ENCODE results near the gene AATK. TPM values are rescaled to one million over a fixed set of nuclear protein-coding genes. Genes with fewer than 3 reads are reported as not detected.
A peak's percentile ranks its signal among the peaks of the same experiment; 100 is the strongest.

Gene AATK
- total and polyA plus RNA-seq, 2 of the 13 experiments (the other 11 are each of a cell fraction or from before 2014, with no cell fraction given) = 2.9 to 8.4 TPM

- TF ChIP-seq KIAA2018 (CRISPR knock-in tag; IDR thresholded peaks at IDR 0.05; ENCODE audit: borderline replicate concordance) (no peak), MIXL1 (CRISPR knock-in tag; IDR thresholded peaks at IDR 0.05) (no peak), ZNF7 (CRISPR knock-in tag; IDR thresholded peaks at IDR 0.05) (no peak), ZBTB7A (CRISPR knock-in tag; IDR thresholded peaks at IDR 0.05) (peak; percentile 86), DPF2 (CRISPR knock-in tag; IDR thresholded peaks at IDR 0.05; ENCODE audit: borderline replicate concordance, low read depth) (peak; percentile 54; the same call in 1 of the 2 replicates), MTA1 (CRISPR knock-in tag; IDR thresholded peaks at IDR 0.05; ENCODE audit: borderline replicate concordance) (peak; percentile 71), ATF7-NPFF (CRISPR knock-in tag; IDR thresholded peaks at IDR 0.05; ENCODE audit: low read depth) (no peak), ZNF30 (CRISPR knock-in tag; IDR thresholded peaks at IDR 0.05) (no peak), GRHL1 (CRISPR knock-in tag; conservative IDR thresholded peaks at IDR 0.05) (no peak), CENPT (CRISPR knock-in tag; IDR thresholded peaks at IDR 0.05; ENCODE audit: low read depth) (no peak)
- TF ChIP-seq, protein P1, sequence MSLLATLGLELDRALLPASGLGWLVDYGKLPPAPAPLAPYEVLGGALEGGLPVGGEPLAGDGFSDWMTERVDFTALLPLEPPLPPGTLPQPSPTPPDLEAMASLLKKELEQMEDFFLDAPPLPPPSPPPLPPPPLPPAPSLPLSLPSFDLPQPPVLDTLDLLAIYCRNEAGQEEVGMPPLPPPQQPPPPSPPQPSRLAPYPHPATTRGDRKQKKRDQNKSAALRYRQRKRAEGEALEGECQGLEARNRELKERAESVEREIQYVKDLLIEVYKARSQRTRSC (CRISPR knock-in tag; IDR thresholded peaks at IDR 0.05; ENCODE audit: low read depth) = 0 out of 2 replicates have a peak, but pooled peaks have one; percentile 86
- TF ChIP-seq, protein P2, sequence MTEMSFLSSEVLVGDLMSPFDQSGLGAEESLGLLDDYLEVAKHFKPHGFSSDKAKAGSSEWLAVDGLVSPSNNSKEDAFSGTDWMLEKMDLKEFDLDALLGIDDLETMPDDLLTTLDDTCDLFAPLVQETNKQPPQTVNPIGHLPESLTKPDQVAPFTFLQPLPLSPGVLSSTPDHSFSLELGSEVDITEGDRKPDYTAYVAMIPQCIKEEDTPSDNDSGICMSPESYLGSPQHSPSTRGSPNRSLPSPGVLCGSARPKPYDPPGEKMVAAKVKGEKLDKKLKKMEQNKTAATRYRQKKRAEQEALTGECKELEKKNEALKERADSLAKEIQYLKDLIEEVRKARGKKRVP (CRISPR knock-in tag; IDR thresholded peaks at IDR 0.05) = no peak
- TF ChIP-seq, protein P3, sequence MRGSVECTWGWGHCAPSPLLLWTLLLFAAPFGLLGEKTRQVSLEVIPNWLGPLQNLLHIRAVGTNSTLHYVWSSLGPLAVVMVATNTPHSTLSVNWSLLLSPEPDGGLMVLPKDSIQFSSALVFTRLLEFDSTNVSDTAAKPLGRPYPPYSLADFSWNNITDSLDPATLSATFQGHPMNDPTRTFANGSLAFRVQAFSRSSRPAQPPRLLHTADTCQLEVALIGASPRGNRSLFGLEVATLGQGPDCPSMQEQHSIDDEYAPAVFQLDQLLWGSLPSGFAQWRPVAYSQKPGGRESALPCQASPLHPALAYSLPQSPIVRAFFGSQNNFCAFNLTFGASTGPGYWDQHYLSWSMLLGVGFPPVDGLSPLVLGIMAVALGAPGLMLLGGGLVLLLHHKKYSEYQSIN (CRISPR knock-in tag; IDR thresholded peaks at IDR 0.05; ENCODE audit: borderline replicate concordance) = no peak
Observed at GRCh38 chr17:81164371-81165245, 1.4 kb downstream of the AATK start (continued).

All from HepG2 (cell line).